Vagina (tissue), 2 donors: ENCODE measurements around the gene KITLG. TPM values are rescaled to one million over a fixed set of nuclear protein-coding genes. Genes with fewer than 3 reads are reported as not detected.
A peak's percentile ranks its signal among the peaks of the same experiment; 100 is the strongest.

Source experiments
- DNase-seq, 2 donors: peaks; one replicate each; pipeline ENCODE4 v3.0.0-alpha.2; 2017; ENCODE audit errors: extremely low spot score in 2 of 2
- H3K27ac ChIP-seq: fragments of 200-600 bp; sonication (generic); one replicate; pipeline ENCODE4 v1.5.1; 2019
- H3K27me3 ChIP-seq: fragments of 200-600 bp; sonication (generic); one replicate; pipeline ENCODE4 v1.5.1; 2019
- H3K36me3 ChIP-seq, 2 donors: fragments of 200-600 bp; sonication (generic); one replicate each; pipeline ENCODE4 v1.5.1; 2017 to 2019
- H3K4me1 ChIP-seq: fragments of 200-600 bp; sonication (generic); one replicate; pipeline ENCODE4 v1.5.1; 2019
- H3K4me3 ChIP-seq, 2 donors: fragments of 200-600 bp; sonication (generic); 1 replicate in 1 of 2; 2 replicates in 1 of 2; pipeline ENCODE4 v1.5.1; 2016 to 2019
- H3K9me3 ChIP-seq: fragments of 200-600 bp; sonication (generic); one replicate; pipeline ENCODE4 v1.5.1; 2019
- POLR2A ChIP-seq, 2 donors: fragments of 450-650 bp; IDR thresholded peaks; one replicate each; pipeline ENCODE4 v1.6.1; 2017; ENCODE audit warnings: antibody characterized with exemption in 2 of 2, mild to moderate bottlenecking in 2 of 2, moderate library complexity in 2 of 2
- POLR2AphosphoS5 ChIP-seq, 2 donors: sonication (generic); formaldehyde crosslinking; IDR thresholded peaks; one replicate each; pipeline ENCODE4 v1.9.0; 2017; ENCODE audit warnings: antibody characterized with exemption in 2 of 2, mild to moderate bottlenecking in 2 of 2, low read depth in 1 of 2; ENCODE audit not compliant: insufficient read depth in 1 of 2
- intact Hi-C: fragments of 100-400 bp; cut with DNase I; formaldehyde crosslinking; loops from one replicate; pipeline ENCODE4 v1.15.1; 2023
- total RNA-seq: library from RNA; depleted of rRNA; stranded (reverse); fragments of >200 nt; gene quantifications from one replicate; pipeline ENCODE4 v1.2.3, GENCODE V29; 2016
- TF ChIP-seq, protein P1 (sequence below), 3 experiments: fragments of 450-650 bp in 2 of 3; fragments of 200-600 bp in 1 of 3; sonication (generic) in 1 of 3; IDR thresholded peaks; one replicate each; pipeline ENCODE4 v1.5.1; 2017 to 2019; ENCODE audit warnings: antibody characterized with exemption in 3 of 3, mild to moderate bottlenecking in 2 of 3, moderate library complexity in 2 of 3

KITLG gene
- total RNA-seq, 1 donor from 2014 or later, result 20.4 TPM

GRCh38 chr12:88624911-88625310 is 44.6 kb upstream of the KITLG start:
- Histone ChIP-seq H3K9me3 (no peaks in the 10 kb centered on the region), H3K27me3 (no peaks in the 10 kb centered on the region), H3K4me1 (no peaks in the 10 kb centered on the region), H3K27ac (peak overlapping the region; percentile 30), H3K4me3 (no peak overlapping the region), H3K36me3 (no peaks in the 10 kb centered on the region)
- intact Hi-C loops, result no loop called here
- TF ChIP-seq, protein P1, sequence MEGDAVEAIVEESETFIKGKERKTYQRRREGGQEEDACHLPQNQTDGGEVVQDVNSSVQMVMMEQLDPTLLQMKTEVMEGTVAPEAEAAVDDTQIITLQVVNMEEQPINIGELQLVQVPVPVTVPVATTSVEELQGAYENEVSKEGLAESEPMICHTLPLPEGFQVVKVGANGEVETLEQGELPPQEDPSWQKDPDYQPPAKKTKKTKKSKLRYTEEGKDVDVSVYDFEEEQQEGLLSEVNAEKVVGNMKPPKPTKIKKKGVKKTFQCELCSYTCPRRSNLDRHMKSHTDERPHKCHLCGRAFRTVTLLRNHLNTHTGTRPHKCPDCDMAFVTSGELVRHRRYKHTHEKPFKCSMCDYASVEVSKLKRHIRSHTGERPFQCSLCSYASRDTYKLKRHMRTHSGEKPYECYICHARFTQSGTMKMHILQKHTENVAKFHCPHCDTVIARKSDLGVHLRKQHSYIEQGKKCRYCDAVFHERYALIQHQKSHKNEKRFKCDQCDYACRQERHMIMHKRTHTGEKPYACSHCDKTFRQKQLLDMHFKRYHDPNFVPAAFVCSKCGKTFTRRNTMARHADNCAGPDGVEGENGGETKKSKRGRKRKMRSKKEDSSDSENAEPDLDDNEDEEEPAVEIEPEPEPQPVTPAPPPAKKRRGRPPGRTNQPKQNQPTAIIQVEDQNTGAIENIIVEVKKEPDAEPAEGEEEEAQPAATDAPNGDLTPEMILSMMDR (IDR thresholded peaks at IDR 0.05), result no peak
- TF ChIP-seq POLR2AphosphoS5 (IDR thresholded peaks at IDR 0.05; ENCODE audit: insufficient read depth in 1 of 2, low read depth in 1 of 2) (no peak), POLR2A (IDR thresholded peaks at IDR 0.05) (no peak)
- DNase-seq, result no peak

DNA sequence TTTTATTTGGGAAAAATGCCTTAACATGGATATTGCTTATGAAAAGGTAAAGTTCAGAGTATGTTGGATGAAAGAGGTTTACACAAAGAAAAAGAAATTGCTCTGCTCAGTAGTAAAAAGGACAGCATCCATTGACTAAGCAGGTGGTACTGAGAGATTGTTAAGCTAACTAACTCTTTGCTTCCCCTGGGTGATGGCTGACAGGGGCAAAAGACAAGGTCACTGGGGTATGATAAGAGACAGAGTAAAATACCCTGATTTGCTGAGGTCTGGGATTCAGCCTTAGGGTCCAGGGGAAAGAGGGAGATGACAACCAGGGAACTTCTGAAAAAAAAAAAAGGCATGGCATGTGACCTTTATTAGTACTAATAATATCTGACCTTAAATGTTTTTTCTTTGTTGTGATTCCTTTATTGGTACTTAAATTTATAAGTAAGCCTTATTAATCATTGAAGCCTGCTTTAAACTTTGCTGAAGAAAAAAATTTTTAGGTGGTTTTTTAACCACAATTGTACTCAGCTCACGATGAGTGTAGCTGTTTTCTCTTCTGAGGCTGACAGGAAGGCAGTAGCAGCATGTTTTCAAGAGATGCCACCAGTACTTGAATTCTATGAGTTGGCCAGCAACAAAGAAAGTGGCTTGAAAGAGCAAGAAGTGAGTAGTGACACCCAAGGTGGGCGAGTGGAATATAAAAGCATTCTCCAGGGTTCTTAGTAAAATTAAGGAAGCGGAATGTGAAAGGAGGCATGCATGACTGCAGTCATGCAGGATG is 43.7 kb upstream of the KITLG start:
- Histone ChIP-seq H3K27ac (no peak overlapping the region), H3K9me3 (no peaks in the 10 kb centered on the region), H3K36me3 (no peaks in the 10 kb centered on the region), H3K27me3 (no peaks in the 10 kb centered on the region), H3K4me1 (no peaks in the 10 kb centered on the region), H3K4me3 (no peak overlapping the region)
- intact Hi-C loops, result no loop called here
- DNase-seq, result no peak
- TF ChIP-seq, protein P1 (IDR thresholded peaks at IDR 0.05), result no peak
- TF ChIP-seq POLR2AphosphoS5 (IDR thresholded peaks at IDR 0.05; ENCODE audit: insufficient read depth in 1 of 2, low read depth in 1 of 2) (no peak), POLR2A (IDR thresholded peaks at IDR 0.05) (no peak)

DNA sequence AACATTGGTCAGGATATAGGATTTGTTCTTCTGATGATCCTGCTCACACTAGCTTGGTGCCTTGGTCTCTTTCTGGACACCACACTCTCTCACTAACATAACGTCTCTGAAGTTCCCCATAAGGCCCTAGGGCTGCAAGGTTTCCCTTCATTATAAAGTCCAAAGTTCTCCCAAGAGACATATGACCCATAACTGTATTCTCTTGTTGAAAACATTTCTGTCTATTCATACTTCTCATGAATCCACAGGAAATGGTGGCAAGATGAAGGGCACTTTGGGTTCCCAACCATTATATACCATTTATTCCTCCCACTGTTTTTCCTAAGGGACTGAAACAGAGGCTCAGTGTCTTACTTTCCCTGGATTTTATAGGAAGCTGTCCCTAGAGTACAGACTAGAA is 37.1 kb upstream of the KITLG start:
- TF ChIP-seq POLR2A (IDR thresholded peaks at IDR 0.05) (no peak), POLR2AphosphoS5 (IDR thresholded peaks at IDR 0.05; ENCODE audit: insufficient read depth in 1 of 2, low read depth in 1 of 2) (no peak)
- TF ChIP-seq, protein P1 (IDR thresholded peaks at IDR 0.05), result no peak
- DNase-seq, result no peak
- Histone ChIP-seq H3K9me3 (no peaks in the 10 kb centered on the region), H3K27me3 (no peaks in the 10 kb centered on the region), H3K27ac (no peak overlapping the region), H3K4me1 (no peaks in the 10 kb centered on the region), H3K4me3 (no peak overlapping the region), H3K36me3 (no peaks in the 10 kb centered on the region)
- intact Hi-C loops, result no loop called here

DNA sequence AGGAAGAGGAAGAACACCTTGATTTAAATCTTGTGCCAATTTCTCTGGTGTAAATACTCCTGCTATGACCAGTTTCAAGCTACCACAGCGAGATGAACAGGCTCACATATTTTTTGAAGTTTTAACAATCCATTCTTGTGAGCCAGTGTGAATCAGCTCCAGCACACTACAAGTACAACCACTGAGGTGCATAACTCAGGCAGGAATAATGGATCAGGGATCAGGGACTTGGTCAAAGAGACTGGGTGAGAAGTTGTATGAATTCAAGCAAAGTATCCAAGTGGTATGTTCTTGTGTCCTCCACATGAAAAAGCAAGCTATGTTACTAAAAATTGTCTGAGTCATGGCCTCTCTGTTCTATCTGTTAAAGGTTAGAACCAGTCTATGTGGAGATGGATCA is 35.2 kb upstream of the KITLG start:
- no peaks in the 10 kb centered on the region for H3K9me3 ChIP-seq
- no peak for TF ChIP-seq POLR2A (IDR thresholded peaks at IDR 0.05)
- TF ChIP-seq, protein P1 (IDR thresholded peaks at IDR 0.05), result no peak
- TF ChIP-seq POLR2AphosphoS5 (IDR thresholded peaks at IDR 0.05; ENCODE audit: insufficient read depth in 1 of 2, low read depth in 1 of 2), result no peak
- no peak for DNase-seq
- no peak overlapping the region for H3K4me3 ChIP-seq
- no peak overlapping the region for H3K27ac ChIP-seq
- no peaks in the 10 kb centered on the region for H3K36me3 ChIP-seq
- no peaks in the 10 kb centered on the region for H3K27me3 ChIP-seq
- intact Hi-C loops, result no loop called here
- no peaks in the 10 kb centered on the region for H3K4me1 ChIP-seq

- Histone ChIP-seq H3K27ac (no peak overlapping the region), H3K4me3 (no peak overlapping the region), H3K27me3 (no peaks in the 10 kb centered on the region), H3K36me3 (no peaks in the 10 kb centered on the region), H3K4me1 (no peaks in the 10 kb centered on the region), H3K9me3 (no peaks in the 10 kb centered on the region)
- TF ChIP-seq POLR2AphosphoS5 (IDR thresholded peaks at IDR 0.05; ENCODE audit: insufficient read depth in 1 of 2, low read depth in 1 of 2), result no peak
- TF ChIP-seq POLR2A (IDR thresholded peaks at IDR 0.05), result no peak
- TF ChIP-seq, protein P1 (IDR thresholded peaks at IDR 0.05), result no peak
- intact Hi-C loops, result no loop called here
- DNase-seq, result no peak
These were observed 24.4 kb upstream of the KITLG start for GRCh38 chr12:88604646-88605045.
